ENCODE data around the gene LPP.
A peak's percentile ranks its signal among the peaks of the same experiment; 100 is the strongest.

Gene LPP

GRCh38 chr3:188256758-188257157 is 102.8 kb downstream of the LPP start:
- DNase-seq, result no peak
- in situ Hi-C loops (cut with HindIII; ENCODE audit: low pct_ligation_motif_present, low pct_unique_long_range_greater_than_20kb, low sequenced_read_pairs), result no loop called here

GRCh38 chr3:188257384-188258026 is 103.5 kb downstream of the LPP start:
- in situ Hi-C loops (cut with HindIII; ENCODE audit: low pct_ligation_motif_present, low pct_unique_long_range_greater_than_20kb, low sequenced_read_pairs), result no loop called here
- no peak for DNase-seq

GRCh38 chr3:188259191-188259590 is 105.2 kb downstream of the LPP start:
- DNase-seq, result no peak
- in situ Hi-C loops (cut with HindIII; ENCODE audit: low pct_ligation_motif_present, low pct_unique_long_range_greater_than_20kb, low sequenced_read_pairs), result no loop called here

- DNase-seq, result no peak
- in situ Hi-C loops (cut with HindIII; ENCODE audit: low pct_ligation_motif_present, low pct_unique_long_range_greater_than_20kb, low sequenced_read_pairs), result no loop called here
Measured at GRCh38 chr3:188259596-188259995, 105.6 kb downstream of the LPP start.

GRCh38 chr3:188261011-188261410 is 107.1 kb downstream of the LPP start:
- no peak for DNase-seq

GRCh38 chr3:188262488-188262887 is 108.5 kb downstream of the LPP start:
- in situ Hi-C loops (cut with HindIII; ENCODE audit: low pct_ligation_motif_present, low pct_unique_long_range_greater_than_20kb, low sequenced_read_pairs), result no loop called here

More at GRCh38 chr3:188261011-188261410, 107.1 kb downstream of the LPP start:
- in situ Hi-C loops (cut with HindIII; ENCODE audit: low pct_ligation_motif_present, low pct_unique_long_range_greater_than_20kb, low sequenced_read_pairs), result no loop called here

GRCh38 chr3:188262913-188263683 is 109.1 kb downstream of the LPP start:
- DNase-seq, result peak; percentile 53
- in situ Hi-C loops (cut with HindIII; ENCODE audit: low pct_ligation_motif_present, low pct_unique_long_range_greater_than_20kb, low sequenced_read_pairs), result no loop called here

More at GRCh38 chr3:188262488-188262887, 108.5 kb downstream of the LPP start:
- DNase-seq, result no peak

GRCh38 chr3:188264226-188265207 is 110.6 kb downstream of the LPP start:
- DNase-seq, result no peak
- in situ Hi-C loops (cut with HindIII; ENCODE audit: low pct_ligation_motif_present, low pct_unique_long_range_greater_than_20kb, low sequenced_read_pairs), result no loop called here

GRCh38 chr3:188266562-188267274 is 112.8 kb downstream of the LPP start:
- DNase-seq, result peak; percentile 72
- in situ Hi-C loops (cut with HindIII; ENCODE audit: low pct_ligation_motif_present, low pct_unique_long_range_greater_than_20kb, low sequenced_read_pairs), result no loop called here

GRCh38 chr3:188267790-188268335 is 113.9 kb downstream of the LPP start:
- DNase-seq, result peak; percentile 33
- in situ Hi-C loops (cut with HindIII; ENCODE audit: low pct_ligation_motif_present, low pct_unique_long_range_greater_than_20kb, low sequenced_read_pairs), result no loop called here

- in situ Hi-C loops (cut with HindIII; ENCODE audit: low pct_ligation_motif_present, low pct_unique_long_range_greater_than_20kb, low sequenced_read_pairs), result no loop called here
- no peak for DNase-seq
Measured at GRCh38 chr3:188268336-188268735, 114.4 kb downstream of the LPP start.

GRCh38 chr3:188269040-188269439 is 115.1 kb downstream of the LPP start:
- DNase-seq, result no peak
- in situ Hi-C loops (cut with HindIII; ENCODE audit: low pct_ligation_motif_present, low pct_unique_long_range_greater_than_20kb, low sequenced_read_pairs), result no loop called here

GRCh38 chr3:188270423-188270972 is 116.5 kb downstream of the LPP start:
- in situ Hi-C loops (cut with HindIII; ENCODE audit: low pct_ligation_motif_present, low pct_unique_long_range_greater_than_20kb, low sequenced_read_pairs), result no loop called here
- peak; percentile 86 for DNase-seq

- DNase-seq, result no peak
Measured at GRCh38 chr3:188271226-188271914, 117.4 kb downstream of the LPP start.

GRCh38 chr3:188272481-188273372 is 118.8 kb downstream of the LPP start:
- in situ Hi-C loops (cut with HindIII; ENCODE audit: low pct_ligation_motif_present, low pct_unique_long_range_greater_than_20kb, low sequenced_read_pairs), result no loop called here
- DNase-seq, result peak; percentile 73

More at GRCh38 chr3:188271226-188271914, 117.4 kb downstream of the LPP start:
- in situ Hi-C loops (cut with HindIII; ENCODE audit: low pct_ligation_motif_present, low pct_unique_long_range_greater_than_20kb, low sequenced_read_pairs), result no loop called here

- no peak for DNase-seq
- in situ Hi-C loops (cut with HindIII; ENCODE audit: low pct_ligation_motif_present, low pct_unique_long_range_greater_than_20kb, low sequenced_read_pairs), result no loop called here
Measured at GRCh38 chr3:188274249-188274915, 120.4 kb downstream of the LPP start.

All from ACHN (cell line).